Fibroblast of upper back skin (primary cell): ENCODE results near the gene TFE3.

Experiments
- DNase-seq: peaks from one replicate; pipeline ENCODE4 v3.0.0-alpha.2; 2013

Gene TFE3, protein sequence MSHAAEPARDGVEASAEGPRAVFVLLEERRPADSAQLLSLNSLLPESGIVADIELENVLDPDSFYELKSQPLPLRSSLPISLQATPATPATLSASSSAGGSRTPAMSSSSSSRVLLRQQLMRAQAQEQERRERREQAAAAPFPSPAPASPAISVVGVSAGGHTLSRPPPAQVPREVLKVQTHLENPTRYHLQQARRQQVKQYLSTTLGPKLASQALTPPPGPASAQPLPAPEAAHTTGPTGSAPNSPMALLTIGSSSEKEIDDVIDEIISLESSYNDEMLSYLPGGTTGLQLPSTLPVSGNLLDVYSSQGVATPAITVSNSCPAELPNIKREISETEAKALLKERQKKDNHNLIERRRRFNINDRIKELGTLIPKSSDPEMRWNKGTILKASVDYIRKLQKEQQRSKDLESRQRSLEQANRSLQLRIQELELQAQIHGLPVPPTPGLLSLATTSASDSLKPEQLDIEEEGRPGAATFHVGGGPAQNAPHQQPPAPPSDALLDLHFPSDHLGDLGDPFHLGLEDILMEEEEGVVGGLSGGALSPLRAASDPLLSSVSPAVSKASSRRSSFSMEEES

DNA sequence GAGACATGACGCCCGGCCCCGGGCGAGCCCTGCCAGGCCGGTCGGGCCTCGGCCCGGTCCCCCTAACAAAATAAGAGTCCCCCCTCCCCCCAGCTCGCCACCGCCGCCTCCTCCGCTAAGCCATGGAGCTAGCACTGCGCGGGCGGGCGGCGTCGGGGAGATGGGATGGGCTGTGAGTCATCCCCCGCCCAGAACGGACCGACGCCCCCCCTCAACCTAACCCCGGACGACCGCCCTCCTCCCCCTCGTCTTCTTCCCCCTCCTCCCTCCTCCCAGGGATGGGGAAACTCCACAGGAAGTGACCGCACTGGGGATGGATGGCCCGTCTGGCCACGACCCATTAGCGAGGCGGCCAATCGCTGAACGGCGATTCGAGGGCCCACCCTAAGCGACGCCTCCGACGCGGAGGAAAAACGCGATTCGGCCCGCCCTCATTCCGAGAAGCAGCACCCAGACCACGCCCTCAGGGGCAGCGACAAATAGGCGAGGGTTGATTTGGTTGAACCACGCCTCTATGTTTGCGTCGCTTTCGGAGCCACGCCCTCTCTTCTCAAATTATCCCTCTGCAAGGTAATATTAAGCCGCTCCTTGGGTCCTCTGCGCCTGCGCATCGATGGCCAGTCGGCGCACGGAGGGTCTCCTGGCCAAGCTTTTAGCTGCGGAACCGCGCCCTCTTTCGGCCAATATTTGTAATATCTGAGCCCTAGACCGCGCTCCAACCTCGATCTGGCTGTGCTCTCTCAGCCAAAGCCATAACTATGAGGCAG is at the start of gene TFE3:
TSS of gene TFE3 (minus strand) at position 138 of the 767 bp plus-strand sequence. CDS start at position 7, 131 bp downstream.
- peak; percentile 99 for DNase-seq

DNA sequence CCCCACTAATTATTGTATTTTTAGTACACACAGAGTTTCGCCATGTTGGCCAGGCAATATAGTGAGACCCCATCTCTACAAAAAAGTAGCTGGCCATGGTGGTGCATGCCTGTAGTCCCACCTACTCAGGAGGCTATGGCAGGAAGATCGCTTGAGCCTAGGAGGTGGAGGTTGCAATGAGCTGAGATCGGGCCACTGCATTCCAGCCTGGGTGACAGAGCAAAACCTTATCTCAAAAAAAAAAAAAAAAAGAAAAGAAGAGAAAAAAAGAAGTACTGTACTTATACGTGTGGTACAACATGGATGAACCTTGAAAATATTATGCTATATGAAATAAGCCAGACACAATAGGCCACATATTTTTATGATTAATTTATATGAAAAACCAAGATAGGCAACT is 46.4 kb upstream of the TFE3 start:
- no peak for DNase-seq

DNA sequence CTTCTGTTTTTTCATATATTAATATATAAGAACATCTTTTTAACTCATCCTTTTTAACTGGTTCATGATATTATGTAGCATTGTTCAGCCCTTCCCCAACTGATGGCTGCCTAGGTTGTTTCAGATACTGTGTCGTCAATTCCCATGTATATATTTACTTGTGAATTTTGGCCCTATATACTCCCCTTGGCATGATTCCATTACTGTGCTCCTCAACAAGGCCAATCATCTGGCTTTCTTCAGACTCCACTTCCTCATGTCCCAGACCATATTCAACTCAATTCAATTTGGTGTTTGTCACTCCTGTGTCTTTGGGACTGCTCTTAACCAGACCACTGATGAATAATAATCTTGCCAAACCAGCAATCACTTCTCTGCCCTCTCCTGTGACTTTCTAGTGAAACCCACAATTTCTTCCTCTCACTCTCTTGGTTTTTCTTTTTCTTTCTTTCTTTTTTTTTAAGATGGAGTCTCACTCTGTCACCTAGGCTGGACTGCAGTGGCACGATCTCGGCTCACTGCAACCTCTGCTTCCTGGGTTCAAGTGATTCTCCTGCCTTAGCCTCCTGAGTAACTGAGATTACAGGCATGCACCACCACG is 39.2 kb upstream of the TFE3 start:
- DNase-seq = no peak

DNA sequence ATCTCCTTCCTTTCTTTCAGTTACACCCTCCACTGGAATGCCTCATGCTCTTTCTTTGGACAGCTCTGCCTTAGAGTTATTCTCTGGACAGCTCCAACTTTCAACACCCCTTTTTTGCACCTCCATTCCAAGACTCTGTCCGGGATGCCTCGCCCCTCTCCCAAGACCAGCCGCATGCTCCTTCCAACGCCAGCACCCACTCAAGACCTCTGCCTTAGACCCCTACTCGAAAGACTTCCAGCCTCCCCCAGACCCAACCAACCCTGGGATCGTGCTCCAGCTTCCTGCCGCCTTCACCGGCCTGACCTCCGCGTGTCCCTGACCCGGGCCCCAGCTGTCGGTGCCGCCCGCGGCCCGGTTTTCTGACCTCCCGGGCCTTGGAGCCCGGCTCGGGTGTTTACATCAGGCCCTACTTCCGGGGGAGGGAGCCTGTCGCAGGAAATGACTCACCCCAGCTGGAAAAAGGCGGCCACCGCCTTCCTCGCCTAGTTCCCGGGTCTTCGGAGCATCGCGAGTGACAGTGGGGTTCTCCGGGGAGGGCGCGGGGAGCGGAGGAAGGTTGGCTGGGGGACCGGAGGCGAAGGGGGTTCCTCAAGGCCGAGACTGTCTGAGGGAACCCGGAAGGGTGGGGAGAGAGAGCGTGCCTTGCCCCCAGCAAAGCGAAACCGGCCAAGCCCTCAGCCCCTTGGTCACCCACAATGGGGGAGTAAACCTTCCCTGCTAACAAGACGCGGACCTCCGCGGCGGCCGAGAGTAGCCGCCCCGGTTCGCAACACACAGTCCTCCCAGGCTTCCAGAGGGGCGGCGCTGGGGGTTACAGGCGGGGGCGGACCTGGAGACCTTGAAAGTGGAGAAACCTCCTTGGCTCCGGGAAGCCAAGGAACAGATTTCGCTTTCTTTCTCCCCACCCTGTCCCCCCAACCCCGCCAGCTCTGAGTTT is 36.6 kb upstream of the TFE3 start, which contains the start of gene WDR45:
TSS of gene WDR45 (minus strand) at position 399 of the 940 bp plus-strand sequence. CDS start 1,792 bp downstream, outside the sequence.
- DNase-seq = peak; percentile 67

DNA sequence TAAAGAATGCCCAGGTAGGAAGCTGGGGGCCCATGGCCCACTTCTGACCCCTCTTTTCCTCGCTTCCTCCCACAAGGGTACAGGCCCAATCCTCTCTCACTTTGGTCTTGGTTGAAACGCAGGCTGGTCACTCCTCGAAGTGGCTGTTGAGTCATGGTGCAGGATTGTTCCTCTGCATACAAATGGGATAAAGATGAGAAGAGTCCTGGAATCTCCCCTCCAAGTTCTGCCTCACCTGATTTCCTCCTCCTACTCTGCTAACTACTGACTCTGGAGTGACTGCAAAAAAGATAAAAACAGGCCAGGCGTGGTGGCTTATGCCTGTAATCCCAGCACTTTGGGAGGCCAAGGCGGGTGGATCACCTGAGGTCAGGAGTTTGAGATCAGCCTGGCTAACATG is 34.8 kb upstream of the TFE3 start:
- no peak for DNase-seq

DNA sequence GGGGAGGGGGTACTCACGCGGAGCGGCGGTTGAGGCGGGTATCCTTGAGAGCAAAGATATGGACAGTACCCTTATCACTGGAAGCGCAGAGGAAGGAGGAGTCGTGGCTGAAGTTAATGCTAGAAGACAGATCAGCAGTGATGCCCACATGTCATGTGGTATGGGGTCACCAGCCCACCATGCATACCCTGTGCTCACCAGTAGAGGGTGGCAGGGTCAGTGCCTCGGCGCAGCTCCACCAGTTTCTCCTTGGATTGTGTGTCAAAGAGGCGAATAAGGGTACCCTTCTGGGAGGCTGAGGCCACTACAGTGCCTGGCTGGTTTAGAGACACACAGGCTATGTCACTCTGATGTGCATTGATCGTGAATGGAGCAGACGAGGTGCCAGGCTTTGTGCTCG is 32.2 kb upstream of the TFE3 start:
- no peak for DNase-seq

DNA sequence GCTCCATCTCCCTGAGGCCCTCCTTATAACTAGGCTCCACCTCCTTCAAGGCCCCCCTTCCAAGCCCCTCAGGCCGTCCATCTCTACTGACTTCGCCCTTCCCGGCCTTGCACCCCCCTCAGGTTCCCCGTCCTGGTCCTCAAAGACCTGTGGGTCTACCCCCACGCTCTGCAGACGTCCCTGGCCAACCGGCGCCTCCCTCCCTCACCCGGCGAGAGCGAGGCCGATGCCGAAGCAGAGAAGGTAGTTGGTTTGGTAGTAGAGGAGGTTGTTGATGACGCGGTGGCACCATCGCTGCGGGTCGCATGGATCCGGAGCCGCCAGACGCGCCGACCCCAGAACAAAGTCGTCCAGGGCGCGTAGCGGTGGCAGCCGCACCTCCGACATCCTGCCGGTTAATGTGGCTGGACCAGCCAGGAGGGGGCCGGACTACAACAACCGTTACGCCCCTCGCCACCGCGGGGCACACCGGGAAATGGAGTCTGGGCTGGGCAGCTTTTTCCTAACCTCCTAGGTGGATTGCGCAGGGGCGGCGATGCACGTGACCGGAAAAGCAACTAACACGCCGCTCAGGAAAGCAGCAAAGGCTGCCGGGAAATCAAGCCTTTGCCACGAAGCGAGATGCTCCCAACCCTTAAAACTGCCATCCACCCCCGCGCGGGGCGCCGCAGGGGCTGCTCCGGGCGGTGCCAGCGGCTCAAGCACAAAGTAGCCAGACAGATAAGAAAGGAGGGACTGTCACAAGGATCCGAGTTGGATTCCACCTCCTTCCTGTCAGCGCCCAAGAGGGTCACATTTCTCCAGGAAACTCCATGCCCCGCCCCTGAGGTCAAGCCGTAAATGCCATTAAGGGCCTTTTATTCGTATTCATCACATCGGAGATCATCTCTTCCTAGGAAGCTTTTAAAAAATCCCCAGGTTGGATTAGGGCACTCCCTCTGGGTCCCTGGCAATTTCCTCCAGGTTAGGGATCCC is 30.7 kb upstream of the TFE3 start, which contains the start of gene PRAF2:
TSS of gene PRAF2 (minus strand) at position 402 of the 975 bp plus-strand sequence. CDS start at position 387, 15 bp downstream.
- DNase-seq = peak; percentile 91

DNA sequence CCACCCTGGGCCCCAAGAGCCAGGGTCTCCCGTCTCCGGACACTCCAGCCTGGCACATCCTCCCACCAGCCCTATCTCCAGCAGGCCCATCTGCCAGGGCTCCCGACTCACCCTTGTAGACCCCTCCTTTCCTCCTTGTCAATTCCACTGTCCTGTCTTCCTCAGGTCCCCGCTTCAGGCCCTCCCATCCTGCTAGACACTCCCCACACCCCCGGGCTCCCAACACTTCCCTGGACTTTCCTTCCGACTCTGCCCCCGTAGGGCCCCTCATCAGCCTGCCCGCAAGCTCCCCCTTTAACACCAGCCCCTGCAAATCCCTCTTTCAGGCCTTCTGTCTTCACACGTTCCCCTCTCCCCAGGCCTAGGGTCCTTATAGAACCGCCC is 29.5 kb upstream of the TFE3 start:
- DNase-seq = no peak

DNA sequence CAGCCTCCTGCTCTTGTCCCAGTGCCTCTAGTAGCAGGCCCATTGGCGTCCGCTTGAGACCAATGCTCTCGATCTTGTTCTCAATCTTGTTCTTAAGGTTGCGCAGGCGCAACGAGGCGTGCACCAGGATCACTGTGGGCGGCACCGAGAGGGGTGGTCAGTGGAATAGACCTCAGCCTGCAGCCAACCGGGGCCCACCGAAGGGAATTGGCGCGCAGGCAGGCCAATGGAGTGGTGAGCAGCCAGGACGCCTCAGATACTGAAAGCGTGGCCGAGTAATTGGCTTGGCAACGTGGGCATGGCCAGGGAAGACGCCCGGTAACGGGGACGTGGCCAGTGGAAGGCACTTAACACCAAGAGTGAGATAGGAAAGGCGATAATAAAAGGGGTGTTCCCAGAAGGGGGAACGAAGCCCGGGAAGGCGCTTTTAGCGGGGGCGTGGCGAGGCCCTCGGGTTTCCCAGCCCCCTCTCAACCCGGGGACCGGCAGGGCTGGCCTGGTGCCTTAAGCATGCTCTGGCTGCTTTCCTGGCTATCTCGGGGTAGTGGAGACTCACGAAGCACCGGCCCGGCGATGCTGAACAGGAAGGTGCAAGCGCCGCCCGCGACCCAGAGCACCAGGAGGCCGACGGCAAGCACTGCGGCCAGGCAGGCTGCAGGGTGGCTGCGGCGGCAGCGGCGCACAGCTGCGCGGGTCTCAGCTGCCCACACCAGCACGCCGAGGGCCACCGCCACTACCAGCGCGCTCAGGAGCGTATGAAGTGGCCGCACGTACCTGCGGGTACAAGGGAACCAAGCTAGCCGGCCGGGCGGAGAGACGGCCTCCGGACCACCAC is 28.9 kb upstream of the TFE3 start:
- peak; percentile 54 for DNase-seq

DNA sequence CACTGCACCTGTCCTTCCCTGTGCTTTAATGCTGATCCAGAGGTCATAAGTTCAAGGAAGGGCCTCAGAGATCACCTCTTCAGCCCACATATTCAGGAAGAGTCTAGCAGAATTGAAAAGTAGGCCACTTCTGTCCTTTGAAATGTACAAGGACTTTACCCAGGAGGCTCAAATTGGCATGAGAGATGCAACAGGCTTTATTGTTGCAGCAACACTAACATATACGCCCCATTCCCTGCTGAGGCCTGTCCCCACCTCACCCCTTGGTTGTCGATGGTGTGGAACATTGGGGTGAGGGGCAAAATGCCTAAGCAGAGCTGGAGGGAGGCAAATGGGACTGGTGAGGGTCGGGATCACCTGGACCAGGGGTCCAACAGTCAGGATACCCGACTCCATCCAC is 27.8 kb upstream of the TFE3 start:
- no peak for DNase-seq

DNA sequence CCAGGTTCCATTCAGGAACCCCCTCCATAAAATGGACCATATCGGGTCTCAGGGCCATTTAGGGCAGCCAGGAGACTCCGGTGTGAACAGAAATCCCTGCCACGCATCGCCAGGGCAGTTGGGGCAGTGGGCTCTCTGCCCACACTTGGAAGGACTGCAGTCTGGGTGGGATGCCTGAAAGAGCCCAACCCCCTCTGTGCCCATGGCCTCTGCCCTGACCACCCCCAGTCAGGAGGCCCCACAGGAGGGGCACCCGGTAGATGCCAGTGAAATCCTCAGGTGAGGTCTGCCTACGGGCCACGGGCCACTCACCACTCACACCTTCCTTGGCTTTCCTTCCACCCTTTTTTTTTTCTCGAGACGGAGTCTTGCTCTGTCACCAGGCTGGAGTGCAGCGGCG is 25.9 kb upstream of the TFE3 start:
- DNase-seq = no peak

DNA sequence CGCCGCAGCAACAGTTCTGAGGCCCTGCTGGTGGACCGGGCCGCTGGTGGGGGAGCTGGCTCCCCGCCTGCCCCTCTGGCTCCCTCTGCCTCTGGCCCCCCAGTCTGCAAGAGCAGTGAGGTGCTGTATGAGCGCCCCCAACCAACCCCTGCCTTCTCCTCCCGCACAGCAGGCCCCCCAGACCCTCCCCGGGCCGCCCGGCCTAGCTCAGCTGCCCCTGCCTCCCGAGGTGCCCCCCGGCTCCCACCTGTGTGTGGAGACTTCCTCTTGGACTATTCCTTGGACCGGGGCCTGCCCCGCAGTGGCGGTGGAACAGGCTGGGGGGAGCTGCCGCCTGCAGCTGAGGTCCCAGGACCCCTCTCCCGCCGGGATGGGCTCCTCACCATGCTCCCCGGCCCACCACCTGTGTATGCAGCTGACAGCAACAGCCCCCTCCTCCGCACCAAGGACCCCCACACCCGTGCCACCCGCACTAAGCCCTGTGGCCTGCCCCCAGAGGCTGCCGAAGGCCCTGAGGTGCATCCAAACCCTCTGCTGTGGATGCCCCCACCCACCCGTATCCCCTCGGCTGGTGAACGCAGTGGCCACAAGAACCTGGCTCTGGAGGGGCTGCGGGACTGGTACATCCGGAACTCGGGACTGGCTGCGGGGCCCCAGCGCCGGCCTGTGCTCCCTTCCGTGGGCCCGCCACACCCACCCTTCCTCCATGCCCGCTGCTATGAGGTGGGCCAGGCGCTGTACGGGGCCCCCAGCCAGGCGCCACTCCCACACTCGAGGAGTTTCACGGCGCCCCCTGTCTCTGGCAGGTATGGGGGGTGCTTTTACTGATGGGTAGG is 24.3 kb upstream of the TFE3 start:
- no peak for DNase-seq

DNA sequence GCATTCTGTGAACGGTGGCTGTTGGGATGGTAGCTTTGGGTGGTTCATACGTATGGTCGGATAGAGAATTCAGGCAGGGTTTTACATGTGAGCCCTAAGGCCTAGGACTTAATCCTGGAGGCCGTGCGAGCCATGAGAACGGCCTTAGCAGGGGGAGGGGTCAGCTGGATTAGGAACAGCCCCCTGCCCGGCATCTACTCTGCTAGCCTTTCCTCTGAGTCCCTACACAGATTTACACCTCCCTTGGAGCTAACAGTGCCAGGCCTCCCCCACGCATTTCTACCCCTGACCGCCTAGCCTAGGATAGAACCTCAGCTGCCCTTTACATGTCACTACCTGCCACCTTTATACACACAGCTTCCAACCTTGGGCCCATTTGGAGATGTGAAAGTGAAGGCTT is 23.5 kb upstream of the TFE3 start:
- no peak for DNase-seq

DNA sequence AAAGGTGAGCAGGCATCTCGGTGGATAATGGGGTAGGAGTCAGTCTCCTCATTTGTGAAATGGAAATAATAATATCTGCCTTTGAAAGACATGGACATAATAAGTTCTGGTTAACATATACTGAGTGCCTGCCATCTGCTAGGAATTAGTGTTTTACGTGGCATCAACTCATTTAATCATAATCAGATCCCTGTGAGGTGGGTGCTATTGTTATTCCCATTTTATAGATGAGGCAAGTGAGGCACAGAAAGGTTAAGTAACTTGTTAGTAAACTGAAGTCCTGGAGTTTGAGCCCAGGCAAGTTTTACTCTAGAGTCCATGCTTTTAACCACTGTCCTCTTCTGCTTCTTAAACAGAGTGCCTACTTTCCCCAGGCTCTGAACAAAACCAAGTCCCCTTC is 23.1 kb upstream of the TFE3 start:
- DNase-seq = no peak

DNA sequence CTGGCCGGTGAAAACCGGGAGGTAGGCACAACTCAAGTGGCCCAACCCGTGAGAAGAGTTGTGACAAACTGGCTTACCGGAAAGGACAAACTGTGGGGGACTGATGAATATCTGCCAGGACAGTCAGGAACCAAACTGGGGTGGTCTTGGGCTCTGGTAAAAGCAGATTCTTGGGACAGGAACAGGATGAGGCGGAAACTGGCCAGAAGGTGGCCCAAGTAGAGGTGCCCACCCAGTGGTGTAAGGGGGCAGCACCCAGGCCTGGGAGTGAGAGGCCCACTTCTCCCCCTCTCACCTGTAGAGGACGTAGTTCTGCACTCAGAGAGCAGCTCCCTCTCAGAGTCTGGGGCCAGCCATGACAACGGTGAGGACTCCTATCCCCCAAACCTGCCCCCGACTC is 21.6 kb upstream of the TFE3 start:
- no peak for DNase-seq

DNA sequence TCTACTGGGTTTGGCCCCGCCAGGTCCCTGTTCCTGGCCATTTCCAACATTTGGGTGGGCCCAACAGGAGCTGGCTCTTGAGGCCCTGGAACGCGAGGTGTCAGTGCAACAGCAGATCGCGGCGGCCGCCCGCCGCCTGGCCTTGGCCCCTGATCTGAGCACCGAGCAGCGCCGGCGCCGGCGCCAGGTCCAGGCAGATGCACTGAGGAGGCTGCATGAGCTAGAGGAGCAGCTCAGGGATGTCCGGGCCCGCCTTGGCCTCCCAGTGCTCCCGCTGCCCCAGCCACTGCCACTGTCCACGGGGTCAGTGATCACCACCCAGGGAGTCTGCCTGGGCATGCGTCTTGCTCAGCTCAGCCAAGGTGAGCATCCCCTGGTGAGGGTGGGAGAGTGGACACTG is 21.1 kb upstream of the TFE3 start:
- DNase-seq = no peak

DNA sequence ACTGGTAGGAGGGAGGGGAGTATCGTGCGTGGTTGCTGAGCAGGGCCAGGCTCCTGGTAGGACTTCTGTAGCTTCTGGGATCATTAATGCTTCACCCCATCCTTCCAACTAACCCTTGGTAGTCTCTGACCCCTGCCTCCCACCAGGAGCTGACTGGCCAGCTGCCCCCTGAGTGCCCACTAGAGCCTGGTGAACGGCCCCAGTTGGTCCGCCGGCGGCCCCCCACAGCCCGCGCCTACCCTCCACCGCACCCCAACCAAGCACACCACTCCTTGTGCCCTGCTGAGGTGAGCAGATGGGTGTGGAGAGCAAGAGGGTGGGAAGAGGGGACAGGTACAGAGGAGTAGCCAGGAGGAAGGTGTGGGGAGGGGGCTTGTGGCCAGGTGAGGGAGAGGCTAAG is 20.6 kb upstream of the TFE3 start:
- no peak for DNase-seq

DNA sequence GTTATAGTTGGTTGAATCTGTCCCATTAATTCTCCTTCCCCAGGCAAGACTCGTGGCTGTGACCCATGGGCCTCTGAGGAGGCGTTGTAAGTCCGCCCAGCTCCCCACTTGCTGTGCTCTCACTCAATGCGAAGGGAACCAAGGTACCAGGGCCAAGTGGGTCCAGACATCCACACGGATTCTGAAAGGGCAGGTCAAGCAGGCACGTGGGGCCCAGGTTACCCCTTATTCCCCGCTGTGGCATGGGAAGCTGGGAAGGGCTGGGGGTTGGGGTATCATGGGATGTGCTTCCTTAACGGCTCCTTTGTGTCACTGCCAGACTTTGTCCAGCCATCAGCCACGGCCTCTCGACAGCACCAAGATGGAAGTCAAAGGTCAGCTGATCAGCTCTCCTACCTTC is 18.8 kb upstream of the TFE3 start:
- DNase-seq = no peak

DNA sequence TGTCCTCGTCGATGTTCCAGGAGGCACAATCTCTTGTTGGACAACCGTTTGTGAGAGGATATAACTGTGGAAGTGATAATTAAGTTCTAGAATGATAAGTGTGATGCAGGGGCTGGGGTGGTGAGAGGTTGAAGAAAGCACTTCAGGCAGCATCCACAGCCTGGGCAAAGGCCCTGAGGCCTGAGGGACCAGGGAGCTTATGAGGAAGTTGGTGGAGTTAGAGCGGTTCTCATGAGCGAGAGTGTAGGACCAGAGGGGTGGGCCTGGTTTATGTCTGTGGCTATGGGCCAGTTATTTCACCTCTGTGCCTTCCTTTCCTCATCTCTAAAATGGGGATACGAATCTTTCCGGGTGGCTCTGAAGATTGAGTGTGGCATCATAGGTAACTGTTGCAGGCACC is 18.3 kb upstream of the TFE3 start:
- DNase-seq = no peak
